OCI-LY3 (cell line): ENCODE data around the gene CLDN22.
"Not testable (repeated sequence)": the region's sequence is repeated elsewhere in the genome, so short reads cannot be mapped to it uniquely, and the experiment has no call there.

ENCODE experiments used
- H2AFZ ChIP-seq: fragments of 200-600, 300-600 bp; shearing (Covaris generic); 2 replicates; pipeline ENCODE4 v1.6.0; 2014; ENCODE audit warnings: antibody characterized with exemption, low read depth, low read length
- H3K27ac ChIP-seq: fragments of 200-600, 300-600 bp; sonication (generic); 2 replicates; pipeline ENCODE4 v1.5.1; 2014; ENCODE audit warnings: mild to moderate bottlenecking, low read length, moderate library complexity, mixed read lengths
- H3K27me3 ChIP-seq: fragments of 200-600, 300-600 bp; sonication (generic); 2 replicates; pipeline ENCODE4 v1.6.1; 2014; ENCODE audit warnings: low read depth, low read length, mixed read lengths
- H3K36me3 ChIP-seq: fragments of 200-600, 300-600 bp; sonication (generic); replicated peaks from 2 replicates; pipeline ENCODE3; 2014; ENCODE audit warnings: low read depth, low read length, mixed read lengths
- H3K4me1 ChIP-seq: fragments of 300-600, 200-600 bp; sonication (generic); 2 replicates; pipeline ENCODE4 v1.6.1; 2014; ENCODE audit warnings: low read length, mixed read lengths
- H3K4me2 ChIP-seq: fragments of 200-600, 300-600 bp; sonication (generic); 2 replicates; pipeline ENCODE4 v1.6.1; 2014; ENCODE audit warnings: low read length, mixed read lengths
- H3K4me3 ChIP-seq: fragments of 300-600, 200-600 bp; sonication (generic); 2 replicates; pipeline ENCODE4 v1.5.1; 2014; ENCODE audit warnings: antibody characterized with exemption, mild to moderate bottlenecking, low read length, moderate library complexity
- H3K79me2 ChIP-seq: fragments of 300-600, 200-600 bp; shearing (Covaris generic); 2 replicates; pipeline ENCODE4 v1.6.1; 2014; ENCODE audit warnings: mild to moderate bottlenecking, low read length, mixed read lengths
- H3K9ac ChIP-seq: fragments of 300-600, 200-600 bp; shearing (Covaris generic); 2 replicates; pipeline ENCODE4 v1.6.0; 2014; ENCODE audit warnings: mild to moderate bottlenecking, low read length, moderate library complexity
- H3K9me3 ChIP-seq: fragments of 200-600, 300-600 bp; shearing (Covaris generic); 2 replicates; pipeline ENCODE4 v1.6.1; 2014; ENCODE audit warnings: low read length, mixed read lengths; ENCODE audit not compliant: insufficient read depth
- H4K20me1 ChIP-seq: fragments of 200-600, 300-600 bp; sonication (generic); 2 replicates; pipeline ENCODE4 v1.6.1; 2016; ENCODE audit warnings: low read length, mixed read lengths; ENCODE audit not compliant: insufficient read depth
- CTCF ChIP-seq: fragments of 200-600, 300-600 bp; sonication (generic); IDR thresholded peaks from 2 replicates; pipeline ENCODE4 v1.5.1; 2014; ENCODE audit warnings: antibody characterized with exemption, low read length, low read depth
- EZH2phosphoT487 ChIP-seq: fragments of 200-600 bp; shearing (Covaris generic); IDR thresholded peaks from 2 replicates; pipeline ENCODE4 v1.6.1; 2018; ENCODE audit warnings: antibody characterized with exemption, mixed run types, low read depth

The CLDN22 gene

GRCh38 chr4:183329244-183329643 is 9.2 kb upstream of the CLDN22 start:
- H3K9ac ChIP-seq: no peak overlapping the region
- H2AFZ ChIP-seq: no peak overlapping the region
- H3K79me2 ChIP-seq: no peaks in the 10 kb centered on the region
- H3K9me3 ChIP-seq: no peaks in the 10 kb centered on the region; the same call in 1 of the 2 replicates
- TF ChIP-seq CTCF (no peak), EZH2phosphoT487 (no peak)
- H3K4me1 ChIP-seq: peaks cover 3% of the 10 kb centered on the region; the same call in 1 of the 2 replicates
- H3K27me3 ChIP-seq: no peaks in the 10 kb centered on the region
- no peak overlapping the region for H3K4me3 ChIP-seq
- H3K27ac ChIP-seq: no peak overlapping the region
- H3K4me2 ChIP-seq: no peak overlapping the region
- peaks cover 3% of the 10 kb centered on the region for H3K36me3 ChIP-seq
- no peaks in the 10 kb centered on the region for H4K20me1 ChIP-seq

- Histone ChIP-seq H3K4me3 (no peak overlapping the region), H3K79me2 (no peaks in the 10 kb centered on the region), H3K9me3 (no peaks in the 10 kb centered on the region; the same call in 1 of the 2 replicates), H3K27ac (no peak overlapping the region), H3K27me3 (no peaks in the 10 kb centered on the region), H2AFZ (no peak overlapping the region), H3K4me1 (peaks cover 3% of the 10 kb centered on the region; the same call in 1 of the 2 replicates), H4K20me1 (no peaks in the 10 kb centered on the region), H3K9ac (no peak overlapping the region), H3K4me2 (no peak overlapping the region), H3K36me3 (peaks cover 3% of the 10 kb centered on the region)
- TF ChIP-seq EZH2phosphoT487 (no peak), CTCF (no peak)
Observed at GRCh38 chr4:183328832-183329231, 8.8 kb upstream of the CLDN22 start.

GRCh38 chr4:183327827-183328226 is 7.8 kb upstream of the CLDN22 start:
- TF ChIP-seq CTCF (no peak), EZH2phosphoT487 (no peak)

GRCh38 chr4:183326853-183327252 is 6.8 kb upstream of the CLDN22 start:
- Histone ChIP-seq H2AFZ (no peak overlapping the region), H3K36me3 (peaks cover 3% of the 10 kb centered on the region), H3K9ac (no peak overlapping the region), H3K9me3 (no peaks in the 10 kb centered on the region; the same call in 1 of the 2 replicates), H3K79me2 (no peaks in the 10 kb centered on the region), H3K27me3 (no peaks in the 10 kb centered on the region), H4K20me1 (no peaks in the 10 kb centered on the region), H3K4me3 (no peak overlapping the region), H3K4me1 (peaks cover 3% of the 10 kb centered on the region; the same call in 1 of the 2 replicates), H3K27ac (no peak overlapping the region), H3K4me2 (no peak overlapping the region)
- TF ChIP-seq EZH2phosphoT487 (no peak), CTCF (no peak)

More at GRCh38 chr4:183327827-183328226, 7.8 kb upstream of the CLDN22 start:
- Histone ChIP-seq H3K27me3 (no peaks in the 10 kb centered on the region), H3K4me1 (peaks cover 3% of the 10 kb centered on the region; the same call in 1 of the 2 replicates), H3K9me3 (no peaks in the 10 kb centered on the region; the same call in 1 of the 2 replicates), H3K36me3 (peaks cover 3% of the 10 kb centered on the region), H3K27ac (no peak overlapping the region), H3K4me3 (no peak overlapping the region), H3K4me2 (no peak overlapping the region), H3K9ac (no peak overlapping the region), H3K79me2 (no peaks in the 10 kb centered on the region), H2AFZ (no peak overlapping the region), H4K20me1 (no peaks in the 10 kb centered on the region)

GRCh38 chr4:183326387-183326786 is 6.3 kb upstream of the CLDN22 start:
- H3K27me3 ChIP-seq, H3K4me2 ChIP-seq, H3K79me2 ChIP-seq, H3K4me1 ChIP-seq, H3K4me3 ChIP-seq, H3K9me3 ChIP-seq, H3K27ac ChIP-seq, H3K36me3 ChIP-seq, H3K9ac ChIP-seq, H2AFZ ChIP-seq, H4K20me1 ChIP-seq: not testable (repeated sequence)
